HepG2 (cell line): Measurements from ENCODE around the gene PRR36. TPM values are rescaled to one million over a fixed set of nuclear protein-coding genes. Genes with fewer than 3 reads are reported as not detected.

ENCODE experiments used
- ATAC-seq: fragments of 200-7000 bp; cut with Tn5 transposase; 3 replicates; pipeline ENCODE4 v1.9.1; 2020; ENCODE audit warnings: mild to moderate bottlenecking, moderate library complexity
- BruUV-seq: library from RNA; stranded (reverse); fragments of 400-500 nt; replicated peaks from 2 replicates; lab custom pipeline; 2021; lab: Mats Ljungman, UMichigan
- CTCF ChIA-PET: fragments of 300-600 bp; formaldehyde crosslinking; extraction: SDS; loops from one replicate; lab custom pipeline; 2021; ENCODE audit warnings: low total read pairs, inconsistent platforms, low intra/inter-chr PET ratio; lab: Yijun Ruan, JAX
- POLR2A ChIA-PET: fragments of 350-600 bp; sonication (Branson Sonifier 250); formaldehyde crosslinking; loops from one replicate; lab custom pipeline; 2020; ENCODE audit warnings: antibody characterized with exemption, inconsistent platforms; lab: Yijun Ruan, JAX
- DNase-seq: peaks from one replicate; pipeline ENCODE4 v3.0.0-alpha.2; 2015; ENCODE audit warnings: low spot score
- FAIRE-seq: peaks from 3 replicates; lab custom pipeline; 2011; peaks lifted over from hg19 to GRCh38; lab: Jason Lieb, UNC
- H2AFZ ChIP-seq: one replicate; pipeline ENCODE4 v1.6.1; 2011; ENCODE audit warnings: low read length, inconsistent platforms
- H3K27ac ChIP-seq: fragments of 300-600 bp; 3 replicates; pipeline ENCODE4 v1.8.0; 2011; ENCODE audit warnings: mixed run types, mild to moderate bottlenecking, mixed read lengths, low read length, inconsistent platforms; ENCODE audit not compliant: insufficient read depth; ENCODE audit errors: extremely low read length
- H3K27me3 ChIP-seq, 2 experiments: fragments of 200-600 bp in 1 of 2; 2 replicates in 1 of 2; 3 replicates in 1 of 2; pipeline versions ENCODE4 v1.6.0 to v1.8.0; 2011; ENCODE audit warnings: low read length in 2 of 2, mild to moderate bottlenecking in 2 of 2, moderate library complexity in 2 of 2, inconsistent platforms in 1 of 2; ENCODE audit not compliant: insufficient read depth in 2 of 2, control insufficient read depth in 1 of 2
- H3K36me3 ChIP-seq, 2 experiments: fragments of 200-600 bp in 1 of 2; replicated peaks in 1 of 2; 2 replicates in 1 of 2; 3 replicates in 1 of 2; pipeline versions ENCODE4 v1.5.1 to v1.8.0; 2011; ENCODE audit warnings: low read length in 2 of 2, inconsistent platforms in 1 of 2; ENCODE audit not compliant: insufficient read depth in 2 of 2, control insufficient read depth in 1 of 2
- H3K4me1 ChIP-seq: 2 replicates; pipeline ENCODE4 v1.5.1; 2012; ENCODE audit warnings: low read length, inconsistent platforms; ENCODE audit not compliant: insufficient read depth
- H3K4me2 ChIP-seq: 2 replicates; pipeline ENCODE4 v1.6.0; 2011; ENCODE audit warnings: low read depth, low read length, inconsistent platforms
- H3K4me3 ChIP-seq, 3 experiments: fragments of 200-600 bp in 1 of 3; sonication (generic), shearing (Covaris generic) in 1 of 3; replicated peaks in 1 of 3; 2 replicates each; pipeline ENCODE4 v1.5.1; 2011 to 2016; ENCODE audit warnings: low read length in 3 of 3, inconsistent platforms in 2 of 3, low read depth in 2 of 3, mild to moderate bottlenecking in 2 of 3, control low read depth in 1 of 3, mixed read lengths in 1 of 3; ENCODE audit not compliant: insufficient read depth in 1 of 3
- H3K79me2 ChIP-seq: one replicate; pipeline ENCODE4 v1.6.1; 2011; ENCODE audit warnings: low read length, inconsistent platforms; ENCODE audit not compliant: insufficient read depth
- H3K9ac ChIP-seq: 2 replicates; pipeline ENCODE4 v1.6.0; 2011; ENCODE audit warnings: mild to moderate bottlenecking, low read depth, low read length, inconsistent platforms; ENCODE audit not compliant: insufficient read depth
- H3K9me3 ChIP-seq: 2 replicates; pipeline ENCODE4 v1.5.1; 2012; ENCODE audit warnings: mild to moderate bottlenecking, low read length
- H4K20me1 ChIP-seq: 2 replicates; pipeline ENCODE4 v1.6.0; 2011; ENCODE audit warnings: inconsistent platforms, mild to moderate bottlenecking, low read length, moderate library complexity; ENCODE audit not compliant: insufficient read depth
- CEBPG ChIP-seq: IDR thresholded peaks from 2 replicates; pipeline ENCODE4 v1.6.1; 2016
- JDP2 ChIP-seq: sonication (generic); formaldehyde crosslinking; IDR thresholded peaks from 2 replicates; pipeline ENCODE4 v1.8.1; 2022; ENCODE audit warnings: missing genetic modification reagents, borderline replicate concordance
- PLSCR1 ChIP-seq: sonication (generic); formaldehyde crosslinking; IDR thresholded peaks from 2 replicates; pipeline ENCODE4 v1.5.0; 2020; ENCODE audit warnings: missing genetic modification reagents, mild to moderate bottlenecking, borderline replicate concordance
- SIN3A ChIP-seq: IDR thresholded peaks from 2 replicates; pipeline ENCODE4 v1.6.1; 2011; ENCODE audit warnings: low read depth, mild to moderate bottlenecking, control low read depth, low read length, borderline replicate concordance
- ZNF234 ChIP-seq: sonication (generic); formaldehyde crosslinking; conservative IDR thresholded peaks from 2 replicates; pipeline ENCODE4 v1.5.1; 2020; ENCODE audit warnings: mild to moderate bottlenecking, missing genetic modification reagents
- ZNF878 ChIP-seq: sonication (generic); formaldehyde crosslinking; IDR thresholded peaks from 2 replicates; pipeline ENCODE4 v1.8.1; 2023; ENCODE audit warnings: mild to moderate bottlenecking, missing genetic modification reagents, moderate library complexity
- WGBS: methylation state at CpG from one replicate; pipeline ENCODE4 v1.1.6; 2017; ENCODE audit warnings: low lambda C conversion rate; 5-methylcytosine and 5-hydroxymethylcytosine counted together
- in situ Hi-C: cut with HindIII; loops from 2 replicates; pipeline ENCODE4 v1.10.0; 2017; ENCODE audit warnings: low pct_unique_long_range_greater_than_20kb; ENCODE audit not compliant: extremely low pct_ligation_motif_present
- intact Hi-C: fragments of 100-400 bp; cut with micrococcal nuclease; formaldehyde crosslinking; loops from one replicate; pipeline ENCODE4 v1.10.0; 2022; ENCODE audit not compliant: unreplicated experiment
- polyA plus RNA-seq, 8 experiments: library from polyadenylated mRNA; depleted of rRNA in 3 of 8; stranded (reverse) in 7 of 8; unstranded in 1 of 8; fragments of >200 nt; fragmentation: Illumina TruSeq in 4 of 8; extraction: Trizol in 4 of 8; gene quantifications; 2 replicates each; pipeline versions ENCODE4 v1.2.1 to v1.2.3, GENCODE V29; 2011 to 2016; ENCODE audit warnings: low read depth in 4 of 8, missing spikeins in 1 of 8, mixed read lengths in 1 of 8; ENCODE audit not compliant: insufficient read depth in 1 of 8
- total RNA-seq, 5 experiments: library from RNA; depleted of rRNA; stranded (reverse); fragments of >200 nt; fragmentation: Illumina TruSeq; extraction: Trizol; gene quantifications; 2 replicates each; pipeline ENCODE4 v1.2.3, GENCODE V29; 2016; ENCODE audit warnings: low read depth in 1 of 5
- TF ChIP-seq, protein P1 (sequence below): sonication (generic); formaldehyde crosslinking; conservative IDR thresholded peaks from 2 replicates; pipeline ENCODE4 v1.8.1; 2023; ENCODE audit warnings: missing genetic modification reagents
- TF ChIP-seq, protein P2 (sequence below): IDR thresholded peaks from 2 replicates; pipeline ENCODE4 v1.6.1; 2016; ENCODE audit warnings: low read depth, borderline replicate concordance
- TF ChIP-seq, protein P3 (sequence below): sonication (generic); formaldehyde crosslinking; IDR thresholded peaks from 2 replicates; pipeline ENCODE4 v1.9.0; 2021; ENCODE audit warnings: missing genetic modification reagents, mild to moderate bottlenecking, borderline replicate concordance
- TF ChIP-seq, protein P4 (sequence below): sonication (generic); formaldehyde crosslinking; IDR thresholded peaks from 2 replicates; pipeline ENCODE4 v1.4.0; 2020; ENCODE audit warnings: missing genetic modification reagents, borderline replicate concordance

Gene PRR36
- total and polyA plus RNA-seq, 2 of the 13 experiments (the other 11 are each of a cell fraction or from before 2014, with no cell fraction given): 0.07 to 0.17 TPM

DNA sequence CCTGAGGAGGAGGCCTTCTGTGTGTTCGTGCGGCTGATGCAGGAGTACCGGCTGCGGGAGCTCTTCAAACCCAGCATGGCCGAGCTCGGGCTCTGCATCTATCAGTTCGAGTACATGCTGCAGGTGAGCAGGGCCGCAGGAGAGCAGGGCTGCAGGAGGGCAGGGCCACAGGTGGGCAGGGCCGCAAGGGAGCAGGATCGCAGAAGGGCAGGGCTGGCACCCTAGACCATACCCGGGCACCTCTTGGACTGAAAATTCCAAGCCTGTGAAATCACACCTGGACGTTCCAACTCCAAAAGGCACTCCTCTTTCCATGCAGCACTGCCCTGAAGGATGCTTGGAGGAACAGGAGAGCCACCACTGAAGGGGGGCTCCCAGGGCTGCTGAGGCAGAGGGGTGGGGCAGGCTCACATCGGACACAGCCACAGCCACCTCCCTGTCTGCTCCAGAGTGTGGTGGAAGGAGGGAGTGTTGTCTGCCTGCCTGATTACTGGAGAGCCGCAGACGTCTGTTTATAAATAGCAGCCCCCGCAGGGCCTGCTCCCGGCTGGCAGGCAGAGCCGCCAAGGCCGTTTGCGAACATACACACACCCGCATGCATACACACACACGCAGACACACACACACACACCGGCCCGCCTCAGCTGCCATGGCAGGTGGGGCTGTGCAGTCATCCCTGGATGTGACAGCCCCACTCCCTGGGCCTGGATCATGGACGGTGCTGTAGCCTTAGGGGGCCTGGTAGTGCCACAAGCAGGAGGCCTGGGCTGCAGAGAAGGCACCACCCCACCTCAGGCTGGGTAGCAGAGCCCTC, 24.0 kb downstream of the PRR36 start:
- Histone ChIP-seq H3K4me3 (no peak overlapping the region), H3K36me3 (no peaks in the 10 kb centered on the region), H4K20me1 (no peaks in the 10 kb centered on the region), H3K4me1 (peaks cover 29% of the 10 kb centered on the region), H3K9me3 (no peaks in the 10 kb centered on the region), H2AFZ (no peak overlapping the region), H3K27ac (no peak overlapping the region), H3K27me3 (peaks cover 0 to 5% of the 10 kb centered on the region in 2 experiments; a peak in 2 of 5 replicates), H3K4me2 (no peak overlapping the region), H3K9ac (no peak overlapping the region), H3K79me2 (no peaks in the 10 kb centered on the region)
- no peak for FAIRE-seq
- no peak for DNase-seq
- CTCF ChIA-PET: no interaction called here
- POLR2A ChIA-PET: interaction anchor here (0.8 kb wide), 1 partner anchor 93 kb away, joined by 3 read pairs; the partner anchor contains the start of gene TIMM44
- no TSS peak for BruUV-seq
- ATAC-seq: no peak
- intact Hi-C loops (no loop called here), in situ Hi-C loops (loop anchor here (5.0 kb wide), 1 partner anchor 72 kb away; the partner anchor contains the start of gene SNAPC2)
- TF ChIP-seq, protein P1, sequence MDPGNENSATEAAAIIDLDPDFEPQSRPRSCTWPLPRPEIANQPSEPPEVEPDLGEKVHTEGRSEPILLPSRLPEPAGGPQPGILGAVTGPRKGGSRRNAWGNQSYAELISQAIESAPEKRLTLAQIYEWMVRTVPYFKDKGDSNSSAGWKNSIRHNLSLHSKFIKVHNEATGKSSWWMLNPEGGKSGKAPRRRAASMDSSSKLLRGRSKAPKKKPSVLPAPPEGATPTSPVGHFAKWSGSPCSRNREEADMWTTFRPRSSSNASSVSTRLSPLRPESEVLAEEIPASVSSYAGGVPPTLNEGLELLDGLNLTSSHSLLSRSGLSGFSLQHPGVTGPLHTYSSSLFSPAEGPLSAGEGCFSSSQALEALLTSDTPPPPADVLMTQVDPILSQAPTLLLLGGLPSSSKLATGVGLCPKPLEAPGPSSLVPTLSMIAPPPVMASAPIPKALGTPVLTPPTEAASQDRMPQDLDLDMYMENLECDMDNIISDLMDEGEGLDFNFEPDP (CRISPR knock-in tag): 0 out of 2 replicates have a peak, but pooled peaks have one; percentile 23
- no peak for TF ChIP-seq JDP2 (CRISPR knock-in tag)
- 77% methylated on average over 6 of the region's 25 CpGs for WGBS

DNA sequence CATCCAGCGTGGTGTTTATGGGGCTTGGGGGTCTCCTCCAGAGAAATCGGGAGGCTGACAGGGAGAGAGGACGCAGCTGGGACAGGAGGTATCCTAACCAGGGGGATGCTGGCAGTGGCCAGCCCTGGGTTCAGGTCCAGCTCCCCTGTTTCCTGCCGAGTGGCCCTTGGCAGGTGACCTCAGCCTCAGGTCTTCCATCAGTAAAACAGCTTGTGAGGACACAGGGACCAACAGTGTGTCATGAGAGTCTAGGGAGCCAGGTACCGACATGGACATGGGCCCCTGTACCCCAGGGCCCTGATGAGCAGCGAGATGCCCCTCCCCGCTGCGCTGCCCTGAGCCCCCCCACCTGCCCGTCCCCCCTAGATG, 24.6 kb downstream of the PRR36 start:
- Histone ChIP-seq H2AFZ (no peak overlapping the region), H3K4me3 (no peak overlapping the region), H3K9me3 (no peaks in the 10 kb centered on the region), H4K20me1 (no peaks in the 10 kb centered on the region), H3K27ac (no peak overlapping the region), H3K79me2 (no peaks in the 10 kb centered on the region), H3K9ac (no peak overlapping the region), H3K27me3 (peaks cover 0 to 5% of the 10 kb centered on the region in 2 experiments; a peak in 2 of 5 replicates), H3K4me2 (no peak overlapping the region), H3K36me3 (no peaks in the 10 kb centered on the region), H3K4me1 (peaks cover 35% of the 10 kb centered on the region)
- FAIRE-seq (no peak), ATAC-seq (no peak), DNase-seq (no peak)
- WGBS: 40% methylated on average over 1 of the region's 9 CpGs
- intact Hi-C loops: no loop called here
- no TSS peak for BruUV-seq
- in situ Hi-C loops: no loop called here
- ChIA-PET POLR2A (interaction anchor here (0.8 kb wide), 1 partner anchor 94 kb away, joined by 3 read pairs; the partner anchor contains the start of gene TIMM44), CTCF (no interaction called here)
- TF ChIP-seq ZNF234 (CRISPR knock-in tag): no peak
- TF ChIP-seq CEBPG (CRISPR knock-in tag): no peak
- TF ChIP-seq SIN3A: no peak
- TF ChIP-seq, protein P2, sequence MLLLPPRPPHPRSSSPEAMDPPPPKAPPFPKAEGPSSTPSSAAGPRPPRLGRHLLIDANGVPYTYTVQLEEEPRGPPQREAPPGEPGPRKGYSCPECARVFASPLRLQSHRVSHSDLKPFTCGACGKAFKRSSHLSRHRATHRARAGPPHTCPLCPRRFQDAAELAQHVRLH (CRISPR knock-in tag): no peak
- TF ChIP-seq PLSCR1 (CRISPR knock-in tag): no peak
- TF ChIP-seq ZNF878 (CRISPR knock-in tag): no peak
- TF ChIP-seq, protein P3, sequence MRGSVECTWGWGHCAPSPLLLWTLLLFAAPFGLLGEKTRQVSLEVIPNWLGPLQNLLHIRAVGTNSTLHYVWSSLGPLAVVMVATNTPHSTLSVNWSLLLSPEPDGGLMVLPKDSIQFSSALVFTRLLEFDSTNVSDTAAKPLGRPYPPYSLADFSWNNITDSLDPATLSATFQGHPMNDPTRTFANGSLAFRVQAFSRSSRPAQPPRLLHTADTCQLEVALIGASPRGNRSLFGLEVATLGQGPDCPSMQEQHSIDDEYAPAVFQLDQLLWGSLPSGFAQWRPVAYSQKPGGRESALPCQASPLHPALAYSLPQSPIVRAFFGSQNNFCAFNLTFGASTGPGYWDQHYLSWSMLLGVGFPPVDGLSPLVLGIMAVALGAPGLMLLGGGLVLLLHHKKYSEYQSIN: no peak
- TF ChIP-seq, protein P4, sequence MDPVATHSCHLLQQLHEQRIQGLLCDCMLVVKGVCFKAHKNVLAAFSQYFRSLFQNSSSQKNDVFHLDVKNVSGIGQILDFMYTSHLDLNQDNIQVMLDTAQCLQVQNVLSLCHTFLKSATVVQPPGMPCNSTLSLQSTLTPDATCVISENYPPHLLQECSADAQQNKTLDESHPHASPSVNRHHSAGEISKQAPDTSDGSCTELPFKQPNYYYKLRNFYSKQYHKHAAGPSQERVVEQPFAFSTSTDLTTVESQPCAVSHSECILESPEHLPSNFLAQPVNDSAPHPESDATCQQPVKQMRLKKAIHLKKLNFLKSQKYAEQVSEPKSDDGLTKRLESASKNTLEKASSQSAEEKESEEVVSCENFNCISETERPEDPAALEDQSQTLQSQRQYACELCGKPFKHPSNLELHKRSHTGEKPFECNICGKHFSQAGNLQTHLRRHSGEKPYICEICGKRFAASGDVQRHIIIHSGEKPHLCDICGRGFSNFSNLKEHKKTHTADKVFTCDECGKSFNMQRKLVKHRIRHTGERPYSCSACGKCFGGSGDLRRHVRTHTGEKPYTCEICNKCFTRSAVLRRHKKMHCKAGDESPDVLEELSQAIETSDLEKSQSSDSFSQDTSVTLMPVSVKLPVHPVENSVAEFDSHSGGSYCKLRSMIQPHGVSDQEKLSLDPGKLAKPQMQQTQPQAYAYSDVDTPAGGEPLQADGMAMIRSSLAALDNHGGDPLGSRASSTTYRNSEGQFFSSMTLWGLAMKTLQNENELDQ: no peak
